K562 (cell line): ENCODE data around the gene CCDC27. TPM values are rescaled to one million over a fixed set of nuclear protein-coding genes. Genes with fewer than 3 reads are reported as not detected.

Experiments
- ARNT ChIP-seq, 2 experiments: fragments of 450-650 bp; IDR thresholded peaks; 2 replicates each; pipeline ENCODE4 v1.6.1; 2016; ENCODE audit warnings: mild to moderate bottlenecking in 1 of 2
- ETV1 ChIP-seq: fragments of 450-650 bp; conservative IDR thresholded peaks from 2 replicates; pipeline ENCODE4 v1.6.1; 2016; ENCODE audit warnings: missing genetic modification characterization, control low read depth, low read depth, missing compliant biosample characterization
- FOXJ3 ChIP-seq: sonication (generic); formaldehyde crosslinking; IDR thresholded peaks from 2 replicates; pipeline ENCODE4 v1.4.0; 2020; ENCODE audit warnings: mild to moderate bottlenecking, missing genetic modification reagents
- HDAC3 ChIP-seq: fragments of 450-650 bp; IDR thresholded peaks from 2 replicates; pipeline ENCODE4 v1.6.1; 2018; ENCODE audit warnings: borderline replicate concordance, mild to moderate bottlenecking, moderate library complexity; ENCODE audit not compliant: partially characterized antibody
- MCM2 ChIP-seq: fragments of 450-650 bp; IDR thresholded peaks from 2 replicates; pipeline ENCODE4 v1.6.1; 2017; ENCODE audit warnings: low read depth, mild to moderate bottlenecking
- MIER1 ChIP-seq: fragments of 450-650 bp; IDR thresholded peaks from 2 replicates; pipeline ENCODE4 v1.6.1; 2016; ENCODE audit warnings: antibody characterized with exemption, mild to moderate bottlenecking, low read depth
- MTF1 ChIP-seq: fragments of 250-450 bp; sonication (Bioruptor Pico); IDR thresholded peaks from 2 replicates; pipeline ENCODE4 v1.9.0; 2021; ENCODE audit warnings: moderate library complexity, mild to moderate bottlenecking, inconsistent platforms, borderline replicate concordance
- NCOA6 ChIP-seq: fragments of 450-650 bp; IDR thresholded peaks from 2 replicates; pipeline ENCODE4 v1.6.1; 2017; ENCODE audit warnings: mild to moderate bottlenecking
- SIX5 ChIP-seq, 2 experiments: IDR thresholded peaks; 2 replicates each; pipeline ENCODE4 v1.6.1; 2011; ENCODE audit warnings: low read length in 2 of 2, borderline replicate concordance in 1 of 2, low read depth in 1 of 2, mild to moderate bottlenecking in 1 of 2, moderate library complexity in 1 of 2; ENCODE audit not compliant: insufficient read depth in 1 of 2
- TCFL5 ChIP-seq: fragments of 250-450 bp; sonication (Bioruptor Pico); conservative IDR thresholded peaks from 2 replicates; pipeline ENCODE4 v1.6.1; 2021; ENCODE audit warnings: mild to moderate bottlenecking, moderate library complexity, matching md5 sums
- ZKSCAN1 ChIP-seq: fragments of 150-350 bp; IDR thresholded peaks from 2 replicates; pipeline ENCODE4 v1.6.1; 2016; ENCODE audit warnings: low read depth, low read length
- ZNF324 ChIP-seq: fragments of 250-450 bp; sonication (Bioruptor Pico); IDR thresholded peaks from 2 replicates; pipeline ENCODE4 v1.4.0; 2020; ENCODE audit warnings: mild to moderate bottlenecking
- ZNF77 ChIP-seq: fragments of 250-450 bp; sonication (Bioruptor Pico); IDR thresholded peaks from 2 replicates; pipeline ENCODE4 v1.5.0; 2020
- polyA plus RNA-seq, 8 experiments: library from polyadenylated mRNA; depleted of rRNA in 4 of 8; stranded (reverse) in 5 of 8; unstranded in 3 of 8; fragments of >200 nt; fragmentation: Nextera tagmentation in 2 of 8; fragmentation: Illumina TruSeq in 1 of 8; extraction: Ambion mirVana in 2 of 8; extraction: Trizol in 1 of 8; gene quantifications; 2 replicates each; pipeline versions ENCODE4 v1.2.1 to v1.2.3, GENCODE V29; 2011 to 2014; ENCODE audit warnings: inconsistent platforms in 1 of 8, missing spikeins in 1 of 8
- total RNA-seq, 7 experiments: library from RNA; depleted of rRNA in 6 of 7; stranded (reverse); fragments of >200 nt in 6 of 7; fragmentation: Illumina TruSeq in 2 of 7; extraction: Trizol in 2 of 7; gene quantifications; 2 replicates each; pipeline versions ENCODE4 v1.2.1 to v1.2.3, GENCODE V29; 2011 to 2021; ENCODE audit warnings: low replicate concordance in 1 of 7
- TF ChIP-seq, protein P1 (sequence below): fragments of 150-350 bp; conservative IDR thresholded peaks from 2 replicates; pipeline ENCODE4 v1.6.1; 2014; ENCODE audit warnings: low read length
- TF ChIP-seq, protein P2 (sequence below), 2 experiments: IDR thresholded peaks; 2 replicates each; pipeline ENCODE4 v1.6.1; 2012; ENCODE audit warnings: improper control_type of control experiment in 2 of 2, low read depth in 2 of 2, low read length in 2 of 2, borderline replicate concordance in 1 of 2
- TF ChIP-seq, protein P3 (sequence below): fragments of 250-450 bp; sonication (Bioruptor Pico); IDR thresholded peaks from 2 replicates; pipeline ENCODE4 v1.4.0; 2020; ENCODE audit warnings: mild to moderate bottlenecking, moderate library complexity
- TF ChIP-seq, protein P4 (sequence below), 2 experiments: IDR thresholded peaks in 1 of 2; conservative IDR thresholded peaks in 1 of 2; 2 replicates each; pipeline ENCODE4 v1.6.1; 2016; ENCODE audit warnings: low read depth in 2 of 2, mild to moderate bottlenecking in 1 of 2, missing compliant biosample characterization in 1 of 2, missing genetic modification characterization in 1 of 2, moderate library complexity in 1 of 2

Gene CCDC27
- total and polyA plus RNA-seq, 9 of the 15 experiments (the other 6 are each of a cell fraction or from before 2014, with no cell fraction given): 0.01 to 0.04 TPM; not detected in 7

DNA sequence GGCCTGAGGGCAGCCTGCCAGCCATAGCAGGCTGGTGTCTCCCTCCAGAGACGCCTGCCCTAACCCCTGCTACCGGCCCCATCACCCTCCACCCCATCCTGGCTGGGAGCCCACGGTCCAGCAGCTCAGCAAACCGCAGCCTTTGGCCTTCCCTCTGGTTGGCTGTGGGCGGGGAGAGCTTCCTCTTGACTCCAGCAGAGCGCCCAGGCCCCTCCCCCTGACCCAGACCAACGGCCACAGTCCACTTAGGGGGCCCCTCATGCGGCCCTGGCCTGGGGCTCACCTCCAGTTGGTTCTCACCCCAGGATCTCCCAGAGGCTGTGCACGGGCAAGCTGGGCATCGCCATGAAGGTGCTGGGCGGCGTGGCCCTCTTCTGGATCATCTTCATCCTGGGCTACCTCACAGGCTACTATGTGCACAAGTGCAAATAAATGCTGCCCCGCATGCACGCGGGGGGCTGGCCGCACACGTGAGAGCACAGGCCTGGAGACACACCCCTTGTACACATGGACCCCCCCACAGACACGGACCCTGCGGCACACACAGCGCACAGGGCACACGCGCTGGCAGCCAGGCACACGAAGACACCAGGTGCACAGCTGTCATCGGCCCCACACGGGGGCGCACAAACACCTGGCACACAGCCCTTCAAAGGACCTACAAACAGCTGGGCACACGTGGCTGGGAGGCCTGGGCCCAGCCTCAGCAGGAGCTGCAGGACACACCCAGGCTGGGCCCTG lies 23.4 kb downstream of the CCDC27 start (continued):
- TF ChIP-seq MCM2 (no peak), FOXJ3 (CRISPR knock-in tag) (no peak), HDAC3 (no peak), ARNT (IDR thresholded peaks at IDR 0.05) (peak in 1 of 2 experiments; percentile 26; a peak in 1 of 4 replicates), MIER1 (no peak), ZNF77 (peak; percentile 49; the same call in 1 of the 2 replicates), SIX5 (IDR thresholded peaks at IDR 0.05; ENCODE audit: borderline replicate concordance in 1 of 2, insufficient read depth in 1 of 2, low read depth in 1 of 2, low read length in 2 of 2) (no peak), ETV1 (tag) (no peak), ZKSCAN1 (peak; percentile 22; the same call in 1 of the 2 replicates), NCOA6 (no peak), MTF1 (no peak), ZNF324 (CRISPR knock-in tag) (no peak), TCFL5 (no peak)
- TF ChIP-seq, protein P1, sequence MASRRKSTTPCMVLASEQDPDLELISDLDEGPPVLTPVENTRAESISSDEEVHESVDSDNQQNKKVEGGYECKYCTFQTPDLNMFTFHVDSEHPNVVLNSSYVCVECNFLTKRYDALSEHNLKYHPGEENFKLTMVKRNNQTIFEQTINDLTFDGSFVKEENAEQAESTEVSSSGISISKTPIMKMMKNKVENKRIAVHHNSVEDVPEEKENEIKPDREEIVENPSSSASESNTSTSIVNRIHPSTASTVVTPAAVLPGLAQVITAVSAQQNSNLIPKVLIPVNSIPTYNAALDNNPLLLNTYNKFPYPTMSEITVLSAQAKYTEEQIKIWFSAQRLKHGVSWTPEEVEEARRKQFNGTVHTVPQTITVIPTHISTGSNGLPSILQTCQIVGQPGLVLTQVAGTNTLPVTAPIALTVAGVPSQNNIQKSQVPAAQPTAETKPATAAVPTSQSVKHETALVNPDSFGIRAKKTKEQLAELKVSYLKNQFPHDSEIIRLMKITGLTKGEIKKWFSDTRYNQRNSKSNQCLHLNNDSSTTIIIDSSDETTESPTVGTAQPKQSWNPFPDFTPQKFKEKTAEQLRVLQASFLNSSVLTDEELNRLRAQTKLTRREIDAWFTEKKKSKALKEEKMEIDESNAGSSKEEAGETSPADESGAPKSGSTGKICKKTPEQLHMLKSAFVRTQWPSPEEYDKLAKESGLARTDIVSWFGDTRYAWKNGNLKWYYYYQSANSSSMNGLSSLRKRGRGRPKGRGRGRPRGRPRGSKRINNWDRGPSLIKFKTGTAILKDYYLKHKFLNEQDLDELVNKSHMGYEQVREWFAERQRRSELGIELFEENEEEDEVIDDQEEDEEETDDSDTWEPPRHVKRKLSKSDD: no peak
- TF ChIP-seq, protein P2, sequence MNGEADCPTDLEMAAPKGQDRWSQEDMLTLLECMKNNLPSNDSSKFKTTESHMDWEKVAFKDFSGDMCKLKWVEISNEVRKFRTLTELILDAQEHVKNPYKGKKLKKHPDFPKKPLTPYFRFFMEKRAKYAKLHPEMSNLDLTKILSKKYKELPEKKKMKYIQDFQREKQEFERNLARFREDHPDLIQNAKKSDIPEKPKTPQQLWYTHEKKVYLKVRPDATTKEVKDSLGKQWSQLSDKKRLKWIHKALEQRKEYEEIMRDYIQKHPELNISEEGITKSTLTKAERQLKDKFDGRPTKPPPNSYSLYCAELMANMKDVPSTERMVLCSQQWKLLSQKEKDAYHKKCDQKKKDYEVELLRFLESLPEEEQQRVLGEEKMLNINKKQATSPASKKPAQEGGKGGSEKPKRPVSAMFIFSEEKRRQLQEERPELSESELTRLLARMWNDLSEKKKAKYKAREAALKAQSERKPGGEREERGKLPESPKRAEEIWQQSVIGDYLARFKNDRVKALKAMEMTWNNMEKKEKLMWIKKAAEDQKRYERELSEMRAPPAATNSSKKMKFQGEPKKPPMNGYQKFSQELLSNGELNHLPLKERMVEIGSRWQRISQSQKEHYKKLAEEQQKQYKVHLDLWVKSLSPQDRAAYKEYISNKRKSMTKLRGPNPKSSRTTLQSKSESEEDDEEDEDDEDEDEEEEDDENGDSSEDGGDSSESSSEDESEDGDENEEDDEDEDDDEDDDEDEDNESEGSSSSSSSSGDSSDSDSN (IDR thresholded peaks at IDR 0.05; ENCODE audit: borderline replicate concordance in 1 of 2, low read depth in 2 of 2, low read length in 2 of 2): peak; percentile 56 to 73; a peak in 2 of 4 replicates
- TF ChIP-seq, protein P3, sequence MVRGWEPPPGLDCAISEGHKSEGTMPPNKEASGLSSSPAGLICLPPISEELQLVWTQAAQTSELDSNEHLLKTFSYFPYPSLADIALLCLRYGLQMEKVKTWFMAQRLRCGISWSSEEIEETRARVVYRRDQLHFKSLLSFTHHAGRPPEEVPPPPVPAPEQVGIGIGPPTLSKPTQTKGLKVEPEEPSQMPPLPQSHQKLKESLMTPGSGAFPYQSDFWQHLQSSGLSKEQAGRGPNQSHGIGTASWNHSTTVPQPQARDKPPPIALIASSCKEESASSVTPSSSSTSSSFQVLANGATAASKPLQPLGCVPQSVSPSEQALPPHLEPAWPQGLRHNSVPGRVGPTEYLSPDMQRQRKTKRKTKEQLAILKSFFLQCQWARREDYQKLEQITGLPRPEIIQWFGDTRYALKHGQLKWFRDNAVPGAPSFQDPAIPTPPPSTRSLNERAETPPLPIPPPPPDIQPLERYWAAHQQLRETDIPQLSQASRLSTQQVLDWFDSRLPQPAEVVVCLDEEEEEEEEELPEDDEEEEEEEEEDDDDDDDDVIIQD (CRISPR knock-in tag): no peak
- TF ChIP-seq, protein P4, sequence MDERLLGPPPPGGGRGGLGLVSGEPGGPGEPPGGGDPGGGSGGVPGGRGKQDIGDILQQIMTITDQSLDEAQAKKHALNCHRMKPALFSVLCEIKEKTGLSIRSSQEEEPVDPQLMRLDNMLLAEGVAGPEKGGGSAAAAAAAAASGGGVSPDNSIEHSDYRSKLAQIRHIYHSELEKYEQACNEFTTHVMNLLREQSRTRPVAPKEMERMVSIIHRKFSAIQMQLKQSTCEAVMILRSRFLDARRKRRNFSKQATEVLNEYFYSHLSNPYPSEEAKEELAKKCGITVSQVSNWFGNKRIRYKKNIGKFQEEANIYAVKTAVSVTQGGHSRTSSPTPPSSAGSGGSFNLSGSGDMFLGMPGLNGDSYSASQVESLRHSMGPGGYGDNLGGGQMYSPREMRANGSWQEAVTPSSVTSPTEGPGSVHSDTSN (CRISPR knock-in tag; IDR thresholded peaks at IDR 0.05; ENCODE audit: low read depth): no peak
- TF ChIP-seq, protein P4 (tag; conservative IDR thresholded peaks at IDR 0.05; ENCODE audit: low read depth): no peak
